GM18858 (cell line): ENCODE measurements around the gene GPBP1.
"Not testable (repeated sequence)": the region's sequence is repeated elsewhere in the genome, so short reads cannot be mapped to it uniquely, and the experiment has no call there.

Experiments
- ATAC-seq: cut with Tn5 transposase; IDR thresholded peaks from one replicate; pipeline ENCODE4 v1.9.1; 2021; ENCODE audit not compliant: unreplicated experiment

The GPBP1 gene

GRCh38 chr5:57176350-57176857 is 2.5 kb downstream of the GPBP1 start:
- no peak for ATAC-seq

DNA sequence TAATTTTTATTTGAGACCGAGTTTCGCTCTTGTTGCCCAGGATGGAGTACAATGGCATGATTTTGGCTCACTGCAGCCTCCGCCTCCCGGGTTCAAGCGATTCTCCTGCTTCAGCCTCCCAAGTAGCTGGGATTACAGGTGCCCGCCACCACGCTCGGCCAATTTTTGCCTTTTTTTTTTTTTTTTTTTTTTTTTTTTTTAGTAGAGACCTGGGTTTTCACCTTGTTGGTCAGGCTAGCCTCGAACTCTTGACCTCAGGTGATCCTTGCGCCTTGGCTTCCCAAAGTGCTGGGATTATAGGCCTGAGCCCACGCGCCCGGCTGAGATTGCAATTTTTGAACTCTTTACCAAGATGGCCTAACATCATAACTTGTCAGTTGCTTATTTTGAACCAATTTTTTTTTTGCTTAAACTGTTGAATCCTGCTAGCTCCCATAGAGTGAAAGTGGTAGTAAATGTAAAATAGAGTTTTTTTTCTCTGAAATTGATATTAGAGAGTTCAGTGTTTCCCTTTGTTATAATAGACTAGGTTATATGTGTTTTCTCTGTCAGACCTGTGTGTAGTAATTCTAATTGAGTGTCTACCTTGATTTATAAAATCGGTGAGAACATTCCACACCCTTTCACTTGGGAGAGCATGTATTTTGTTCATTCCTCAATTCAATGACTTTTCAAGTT is 3.8 kb downstream of the GPBP1 start:
- no peak for ATAC-seq

DNA sequence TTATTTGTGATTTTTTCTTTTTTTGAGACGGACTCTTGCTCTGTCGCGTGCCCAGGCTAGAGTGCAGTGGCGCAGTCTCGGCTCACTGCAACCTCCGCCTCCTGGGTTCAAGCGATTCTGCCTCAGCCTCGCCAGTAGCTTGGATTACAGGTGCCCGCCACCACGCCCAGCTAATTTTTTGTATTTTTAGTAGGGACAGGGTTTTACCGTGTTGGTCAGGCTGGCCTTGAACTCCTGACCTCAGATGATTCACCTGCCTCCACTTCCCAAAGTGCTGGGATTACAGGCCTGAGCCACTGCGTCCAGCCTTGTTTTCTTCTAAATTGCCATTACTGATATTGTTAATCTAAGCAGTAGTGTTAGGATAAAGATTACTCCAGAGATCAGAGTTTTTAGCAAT is 4.4 kb downstream of the GPBP1 start:
- ATAC-seq, result not testable (repeated sequence)

DNA sequence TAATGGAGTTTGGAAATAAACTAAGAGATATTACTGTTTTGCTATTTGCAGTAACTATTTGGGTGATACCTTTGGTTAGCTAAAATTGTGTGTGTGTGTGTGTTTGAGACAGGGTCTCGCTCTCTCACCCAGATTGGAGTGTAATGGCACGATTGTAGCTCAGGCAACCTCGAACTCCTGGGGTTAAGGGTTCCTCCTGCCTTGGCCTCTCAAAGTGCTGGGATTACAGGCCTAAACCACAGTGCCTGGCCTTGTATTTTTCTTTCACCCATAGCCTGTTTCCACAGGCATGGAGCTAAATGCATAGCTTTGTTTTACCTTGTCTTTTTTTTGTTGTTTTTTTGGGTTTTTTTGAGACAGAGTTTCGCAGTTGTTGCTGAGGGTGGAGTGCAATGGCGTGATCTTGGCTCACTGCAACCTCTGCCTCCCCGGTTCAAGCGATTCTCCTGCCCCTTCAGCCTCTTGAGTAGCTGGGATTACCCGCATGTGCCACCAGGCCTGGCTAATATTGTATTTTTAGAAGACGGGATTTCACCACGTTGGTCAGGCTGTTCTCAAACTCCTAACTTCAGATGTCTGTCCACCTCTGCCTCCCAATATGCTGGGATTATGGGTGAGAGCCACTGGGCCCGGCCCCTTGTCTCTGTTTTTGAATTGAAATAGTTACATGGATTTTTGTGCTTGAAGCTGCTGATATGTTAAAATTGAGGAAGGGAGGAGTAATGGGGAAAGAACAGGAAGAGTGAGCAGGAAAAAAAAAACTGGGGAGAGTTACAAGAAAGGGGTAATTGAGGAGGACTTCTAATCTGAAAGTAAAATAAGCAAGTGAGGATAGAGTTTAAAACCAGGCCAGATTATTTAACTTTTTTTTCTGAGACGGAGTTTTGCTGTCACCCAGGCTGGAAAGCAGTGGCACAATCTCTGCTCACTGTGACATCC is 5.7 kb downstream of the GPBP1 start:
- ATAC-seq, result no peak

DNA sequence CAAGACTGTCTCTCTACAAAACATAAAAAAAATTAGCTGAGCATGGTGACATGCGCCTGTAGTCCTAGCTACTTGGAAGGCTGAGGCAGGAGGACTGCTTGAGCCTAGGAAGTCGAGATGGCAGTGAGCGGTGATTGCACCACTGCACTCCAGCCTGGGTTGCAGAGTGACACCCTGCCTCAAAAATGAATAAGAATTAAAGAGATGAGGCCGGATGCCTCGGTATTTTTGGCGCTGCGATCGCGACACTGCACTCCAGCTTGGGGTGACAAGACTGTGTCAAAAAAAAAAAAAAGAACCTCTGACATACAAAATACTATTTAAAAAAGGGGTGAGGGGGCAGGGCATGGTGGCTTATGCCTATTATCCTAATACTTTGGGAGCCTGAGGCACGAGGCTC is 7.3 kb downstream of the GPBP1 start:
- ATAC-seq, result no peak

DNA sequence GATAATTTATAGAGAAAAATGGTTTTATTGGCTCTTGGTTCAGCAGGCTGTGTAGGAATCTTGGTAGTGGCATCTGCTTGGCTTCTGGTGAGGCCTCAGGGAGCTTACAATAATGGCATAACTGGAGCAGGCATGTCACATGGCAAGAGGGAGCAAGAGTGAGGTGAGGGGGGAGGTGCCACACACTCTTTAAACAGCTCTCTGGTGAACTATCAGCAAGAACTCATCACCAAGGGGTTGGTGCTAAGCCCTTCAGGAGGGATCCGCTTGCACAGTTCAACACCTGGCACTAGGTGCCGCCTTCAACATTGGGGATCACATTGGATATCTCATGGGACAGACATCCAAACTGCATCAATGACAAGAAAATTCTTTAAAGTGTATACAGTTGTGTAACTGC is 10.5 kb downstream of the GPBP1 start:
- ATAC-seq, result no peak

DNA sequence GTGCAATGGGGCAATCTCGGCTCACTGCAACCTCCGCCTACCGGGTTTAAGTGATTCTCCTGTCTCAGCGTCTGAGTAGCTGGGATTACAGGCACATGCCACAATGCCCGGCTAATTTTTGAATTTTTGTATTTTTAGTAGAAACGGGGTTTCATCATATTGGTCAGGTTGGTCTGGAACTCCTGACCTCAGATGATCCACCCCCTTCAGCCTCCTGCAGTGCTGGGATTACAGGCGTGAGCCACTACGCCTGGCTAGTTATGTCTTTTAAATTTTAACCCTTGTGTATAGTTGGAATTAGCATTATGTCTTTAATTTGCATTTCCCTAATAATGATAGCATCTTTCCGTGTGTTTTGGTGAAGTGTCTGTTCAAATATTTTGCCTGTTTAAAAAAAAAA is 11.5 kb downstream of the GPBP1 start:
- no peak for ATAC-seq

DNA sequence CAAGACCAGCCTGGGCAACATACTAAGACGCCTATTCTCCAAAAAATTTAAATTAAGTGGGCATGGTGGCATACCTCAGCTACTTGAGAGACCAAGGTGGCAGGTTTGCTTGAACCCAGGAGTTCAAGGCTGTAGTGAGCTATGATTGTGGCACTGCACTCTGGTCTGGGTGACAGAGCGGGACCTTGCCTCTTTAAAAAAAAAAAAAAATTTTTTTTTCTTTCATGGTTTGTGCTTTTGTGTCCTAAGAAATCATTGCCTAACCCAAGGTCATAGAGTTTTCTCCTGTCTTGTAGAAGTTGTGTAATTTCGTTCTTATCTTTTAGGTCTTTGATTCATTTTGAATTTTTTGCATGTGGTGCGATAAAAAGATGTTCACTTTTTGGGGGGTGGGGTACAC is 12.3 kb downstream of the GPBP1 start:
- ATAC-seq, result no peak

- ATAC-seq, result not testable (repeated sequence)
Measured at GRCh38 chr5:57187977-57188376, 14.1 kb downstream of the GPBP1 start.

GRCh38 chr5:57189515-57189914 is 15.7 kb downstream of the GPBP1 start:
- no peak for ATAC-seq

DNA sequence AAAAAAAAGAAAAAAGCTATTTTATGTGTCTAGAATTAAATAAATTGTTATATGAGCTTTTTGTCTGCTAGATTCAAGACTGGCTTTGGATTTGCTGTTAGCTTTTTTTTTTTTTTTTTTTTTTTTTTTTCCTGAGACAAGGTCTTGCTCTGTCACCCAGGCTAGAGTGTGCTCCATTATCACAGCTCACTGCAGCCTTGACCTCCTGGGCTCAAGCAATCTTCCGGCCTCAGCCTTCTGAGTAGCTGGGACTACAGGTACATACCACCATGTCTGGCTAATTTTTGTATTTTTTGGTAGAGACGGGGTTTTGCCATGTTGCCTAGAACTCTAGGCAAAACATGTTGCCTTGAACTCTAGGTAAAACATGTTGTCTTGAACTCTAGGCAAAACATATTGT is 16.7 kb downstream of the GPBP1 start:
- ATAC-seq, result no peak

DNA sequence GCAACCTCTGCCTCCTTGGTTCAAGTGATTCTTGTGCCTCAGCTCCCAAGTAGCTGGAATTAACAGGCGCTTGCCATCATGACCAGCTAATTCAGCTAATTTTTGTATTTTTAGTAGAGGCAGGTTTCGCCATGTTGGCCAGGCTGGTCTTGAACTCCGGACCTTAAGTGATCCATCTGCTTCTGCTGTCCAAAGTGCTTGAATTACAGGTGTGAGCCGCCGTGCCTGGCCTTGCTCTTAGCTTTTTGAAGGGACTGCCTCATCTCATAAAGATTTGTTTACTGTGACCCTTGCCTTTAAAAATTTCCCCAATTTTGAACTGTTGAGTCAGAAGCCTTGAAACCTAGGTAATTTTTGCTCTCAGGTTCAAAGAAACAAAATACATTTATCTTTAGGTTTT is 17.3 kb downstream of the GPBP1 start:
- ATAC-seq, result no peak

DNA sequence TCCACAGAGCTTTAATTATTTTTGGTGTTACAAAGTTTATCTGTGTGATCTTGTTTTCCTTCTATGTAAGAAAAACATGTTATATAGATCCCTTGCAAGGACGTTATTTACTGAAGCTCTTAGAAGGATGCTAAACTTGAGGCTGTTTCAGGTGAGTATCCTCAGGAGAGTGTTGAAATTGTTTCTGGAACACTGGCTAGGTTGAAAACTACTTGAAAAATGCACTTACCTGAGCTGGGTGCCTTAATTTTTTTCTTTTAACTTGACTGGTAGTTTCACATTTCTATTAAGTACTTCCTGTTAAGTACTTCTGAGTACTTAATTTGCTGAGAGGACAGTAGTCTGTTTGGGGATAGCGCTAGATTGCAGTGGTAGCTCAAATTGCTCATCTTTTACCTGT is 18.1 kb downstream of the GPBP1 start:
- ATAC-seq, result no peak

DNA sequence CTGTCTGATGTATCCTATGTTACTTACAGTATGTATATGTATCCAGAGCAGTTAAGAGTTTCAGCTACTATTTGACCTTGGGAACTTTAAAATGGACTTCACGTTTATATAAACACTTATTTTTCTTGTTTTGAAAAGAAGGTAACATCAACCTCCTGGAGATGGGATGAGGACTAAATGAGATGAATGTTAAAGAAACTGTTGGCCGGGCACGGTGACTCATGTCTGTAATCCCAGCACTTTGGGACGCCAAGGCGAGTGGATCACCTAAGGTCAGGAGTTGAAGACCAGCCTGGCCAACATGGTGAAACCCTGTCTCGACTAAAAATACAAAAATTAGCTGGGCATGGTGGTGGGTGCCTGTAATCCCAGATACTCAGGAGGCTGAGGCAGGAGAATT is 19.0 kb downstream of the GPBP1 start:
- ATAC-seq, result not testable (repeated sequence)

DNA sequence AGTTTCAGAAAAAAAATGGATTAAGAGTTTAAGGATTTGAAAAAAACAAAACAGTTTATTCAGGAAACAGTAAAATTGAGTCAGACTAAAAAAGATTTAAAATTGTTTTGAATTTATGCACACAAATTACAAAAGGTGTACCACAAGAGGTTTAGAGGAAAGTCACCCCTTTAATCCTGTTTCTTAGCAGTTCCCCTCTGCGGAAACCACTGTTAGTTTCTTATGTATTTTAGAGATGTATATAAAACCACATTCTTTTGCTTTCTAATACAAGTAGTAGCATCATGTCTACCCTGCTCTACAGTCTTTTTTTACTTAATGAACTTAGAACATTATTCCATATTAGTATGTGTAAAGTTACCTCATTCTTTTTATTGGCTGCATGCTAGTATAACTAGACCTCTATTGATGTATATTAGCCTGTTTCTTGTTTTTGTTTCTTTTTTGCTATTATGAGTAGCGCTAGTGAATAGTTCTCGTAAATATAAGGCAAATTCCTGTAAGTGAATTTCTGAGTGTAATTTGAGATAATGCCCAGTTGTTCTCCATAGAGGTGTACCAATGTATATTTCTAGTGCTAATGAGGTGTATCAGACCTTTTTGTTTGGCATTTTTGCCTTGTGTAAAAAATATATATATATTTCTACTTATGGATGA is 20.0 kb downstream of the GPBP1 start:
- ATAC-seq, result no peak

DNA sequence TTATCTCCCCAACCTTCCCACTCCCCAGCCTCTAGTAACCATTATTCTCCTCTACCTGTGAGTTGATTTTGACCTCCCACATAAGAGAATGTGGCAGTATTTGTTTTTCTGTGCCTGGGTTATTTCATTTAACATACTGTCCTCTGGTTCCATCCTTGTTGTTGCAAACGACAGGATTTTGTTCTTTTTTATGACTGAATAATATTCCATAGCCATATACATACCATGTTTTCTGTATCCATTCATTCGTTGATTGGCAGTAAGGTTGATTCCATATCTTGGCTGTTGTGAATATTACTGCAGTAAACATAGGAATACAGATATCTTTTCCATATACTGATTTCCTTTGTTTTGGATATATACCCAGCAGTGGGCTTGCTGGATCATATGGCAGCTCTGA is 20.8 kb downstream of the GPBP1 start:
- ATAC-seq, result no peak

DNA sequence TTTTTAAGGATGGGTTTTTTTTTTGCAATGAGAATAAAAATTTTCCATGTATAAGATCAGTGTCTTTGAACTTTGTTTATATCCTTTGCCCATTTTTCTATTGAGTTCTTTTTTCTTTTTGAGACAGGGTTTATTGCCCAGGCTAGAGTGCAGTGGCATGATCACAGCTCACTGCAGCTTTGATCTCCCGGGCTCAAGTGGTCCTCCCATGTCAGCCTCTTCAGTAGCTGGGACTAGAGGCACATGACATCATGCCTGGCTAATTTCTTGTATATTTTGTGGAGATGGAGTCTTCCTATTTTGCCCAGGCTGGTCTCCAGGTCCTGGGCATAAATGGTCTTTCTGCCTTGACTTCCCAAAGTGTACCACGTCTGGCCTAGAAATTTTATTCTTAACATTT is 21.2 kb downstream of the GPBP1 start:
- no peak for ATAC-seq

- ATAC-seq, result no peak
Measured at GRCh38 chr5:57199866-57200265, 26.0 kb downstream of the GPBP1 start.

DNA sequence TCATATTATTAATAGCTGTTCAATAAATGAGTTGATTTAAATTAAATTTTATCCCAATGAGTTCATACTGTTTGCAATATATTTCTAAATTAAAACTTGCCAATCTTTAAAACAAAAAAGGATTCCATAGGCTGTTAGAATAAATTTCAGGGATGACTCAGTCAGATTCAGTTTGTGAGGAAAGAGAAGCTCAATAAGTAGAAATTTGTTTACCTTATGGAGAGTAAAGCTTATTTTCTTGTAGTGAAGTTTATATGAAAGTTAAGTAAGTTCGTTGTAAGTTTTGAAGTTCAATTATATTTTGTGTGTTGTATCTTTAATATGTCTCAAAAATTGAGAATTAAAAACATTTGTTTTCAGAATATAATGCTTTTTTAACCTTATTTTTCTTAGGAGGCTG is 29.0 kb downstream of the GPBP1 start:
- no peak for ATAC-seq

DNA sequence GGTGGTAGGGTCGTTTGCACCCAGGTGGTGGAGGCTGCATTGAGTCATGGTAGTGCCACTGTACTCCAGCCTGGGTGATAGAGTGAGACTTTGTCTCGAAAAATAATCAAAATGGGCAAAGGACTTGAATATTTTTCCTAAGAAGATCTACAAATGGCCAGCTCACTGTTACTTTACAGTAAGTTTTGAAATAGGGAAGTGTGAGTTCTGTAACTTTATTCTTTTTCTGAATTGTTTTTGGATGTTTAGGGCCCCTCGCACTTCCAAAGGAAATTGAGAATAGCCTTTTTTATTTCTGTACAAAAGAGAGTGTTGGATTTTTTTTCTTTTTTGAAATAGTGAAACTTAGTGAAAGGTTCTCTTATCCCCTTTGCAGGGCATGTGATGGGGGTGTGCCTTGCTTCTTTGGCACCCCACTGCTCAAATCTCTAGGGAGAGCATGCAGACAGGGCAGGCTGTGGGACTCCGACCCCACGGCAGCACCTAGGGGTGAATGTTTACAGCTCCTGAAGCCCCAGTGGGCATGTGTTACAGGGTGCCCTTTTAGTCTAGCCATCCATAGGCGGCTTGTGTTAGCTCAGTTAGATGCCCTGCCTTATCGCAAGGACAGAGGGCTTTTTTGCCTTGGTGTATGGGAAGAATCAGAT is 33.3 kb downstream of the GPBP1 start:
- no peak for ATAC-seq

- no peak for ATAC-seq
Measured at GRCh38 chr5:57207681-57208080, 33.8 kb downstream of the GPBP1 start.
